PC-9 (cell line): ENCODE data around the gene MCTP1. TPM values are rescaled to one million over a fixed set of nuclear protein-coding genes. Genes with fewer than 3 reads are reported as not detected.

Experiments used
- BruUV-seq: library from RNA; stranded (reverse); fragments of 400-500 nt; replicated peaks from 2 replicates; lab custom pipeline; 2021; lab: Mats Ljungman, UMichigan
- CTCF ChIA-PET: fragments of 300-600 bp; sonication (Branson Sonifier 250); formaldehyde crosslinking; loops from one replicate; lab custom pipeline; 2022; ENCODE audit warnings: antibody characterized with exemption; lab: Charles Lee
- POLR2A ChIA-PET: fragments of 300-600 bp; sonication (Branson Sonifier 250); formaldehyde crosslinking; loops from one replicate; lab custom pipeline; 2022; ENCODE audit warnings: antibody characterized with exemption; ENCODE audit not compliant: unreplicated experiment; lab: Charles Lee
- DNase-seq, 2 experiments: peaks; one replicate each; pipeline versions ENCODE4 v3.0.0 to v3.0.0-alpha.2; 2015 to 2022; ENCODE audit warnings: mixed read lengths in 1 of 2
- H2AFZ ChIP-seq: fragments of 200-600 bp; sonication (generic); 2 replicates; pipeline ENCODE4 v1.8.1; 2017; ENCODE audit warnings: antibody characterized with exemption
- H3F3A ChIP-seq: fragments of 200-600 bp; sonication (generic); 2 replicates; pipeline ENCODE4 v1.8.1; 2017; ENCODE audit warnings: antibody characterized with exemption, mild to moderate bottlenecking, low read depth; ENCODE audit not compliant: insufficient read depth
- H3K27ac ChIP-seq: fragments of 200-600 bp; sonication (generic); 2 replicates; pipeline ENCODE4 v1.6.1; 2016; ENCODE audit warnings: mixed run types
- H3K27me3 ChIP-seq: fragments of 200-600 bp; sonication (generic); 2 replicates; pipeline ENCODE4 v1.6.1; 2016; ENCODE audit warnings: low read depth, mixed run types; ENCODE audit not compliant: insufficient read depth
- H3K36me3 ChIP-seq: fragments of 200-600 bp; sonication (generic); 2 replicates; pipeline ENCODE4 v1.6.1; 2016; ENCODE audit warnings: low read depth, mixed run types
- H3K4me1 ChIP-seq: fragments of 200-600 bp; sonication (generic); replicated peaks from 2 replicates; pipeline ENCODE4 v1.6.1; 2016; ENCODE audit warnings: mixed run types; ENCODE audit not compliant: insufficient read depth
- H3K4me2 ChIP-seq: fragments of 200-600 bp; sonication (generic); 2 replicates; pipeline ENCODE4 v1.6.1; 2017; ENCODE audit warnings: mixed run types
- H3K4me3 ChIP-seq: fragments of 200-600 bp; sonication (generic); 2 replicates; pipeline ENCODE4 v1.6.1; 2016; ENCODE audit warnings: mixed run types
- H3K79me2 ChIP-seq: fragments of 200-600 bp; sonication (generic); 2 replicates; pipeline ENCODE4 v1.6.1; 2017; ENCODE audit warnings: low read depth, mixed run types
- H3K9me2 ChIP-seq: fragments of 200-600 bp; sonication (generic); 2 replicates; pipeline ENCODE4 v1.8.1; 2017; ENCODE audit warnings: mild to moderate bottlenecking; ENCODE audit not compliant: insufficient read depth
- H3K9me3 ChIP-seq: fragments of 200-600 bp; sonication (generic); 2 replicates; pipeline ENCODE4 v1.8.1; 2016; ENCODE audit warnings: low read depth; ENCODE audit not compliant: insufficient read depth
- H4K20me1 ChIP-seq: fragments of 200-600 bp; sonication (generic); 2 replicates; pipeline ENCODE4 v1.8.1; 2017; ENCODE audit not compliant: insufficient read depth
- CTCF ChIP-seq: fragments of 200-600 bp; sonication (generic); conservative IDR thresholded peaks from 2 replicates; pipeline ENCODE4 v1.6.1; 2017; ENCODE audit warnings: mixed run types, antibody characterized with exemption, mild to moderate bottlenecking, moderate library complexity
- EZH2 ChIP-seq: fragments of 200-600 bp; sonication (generic); IDR thresholded peaks from 2 replicates; pipeline ENCODE4 v1.8.0; 2017; ENCODE audit warnings: antibody characterized with exemption, low read depth
- intact Hi-C: fragments of 100-400 bp; cut with micrococcal nuclease; formaldehyde crosslinking; loops from one replicate; pipeline ENCODE4 v1.10.0; 2022; ENCODE audit not compliant: unreplicated experiment
- total RNA-seq: library from RNA; stranded (reverse); gene quantifications from 2 replicates; pipeline ENCODE4 v1.2.3, GENCODE V29; 2021

MCTP1 gene
- total RNA-seq, 1 experiment from 2014 or later = 3.9 TPM

GRCh38 chr5:94891972-94892371 lies 392.9 kb downstream of the MCTP1 start:
- H3K36me3 ChIP-seq = no peaks in the 10 kb centered on the region
- no peaks in the 10 kb centered on the region for H3F3A ChIP-seq
- DNase-seq = no peak
- H3K27ac ChIP-seq = no peak overlapping the region
- no peaks in the 10 kb centered on the region for H3K9me3 ChIP-seq
- H3K79me2 ChIP-seq = no peaks in the 10 kb centered on the region
- no peaks in the 10 kb centered on the region for H4K20me1 ChIP-seq
- no TSS peak for BruUV-seq
- H3K27me3 ChIP-seq = no peaks in the 10 kb centered on the region
- H3K4me1 ChIP-seq = no peaks in the 10 kb centered on the region
- no peak overlapping the region for H2AFZ ChIP-seq
- TF ChIP-seq CTCF (no peak), EZH2 (no peak)
- ChIA-PET CTCF (no interaction called here), POLR2A (no interaction called here)
- no peak overlapping the region for H3K4me2 ChIP-seq
- H3K9me2 ChIP-seq = no peaks in the 10 kb centered on the region
- intact Hi-C loops = no loop called here
- H3K4me3 ChIP-seq = no peak overlapping the region

GRCh38 chr5:94891565-94891964 lies 393.3 kb downstream of the MCTP1 start:
- Histone ChIP-seq H3K79me2 (no peaks in the 10 kb centered on the region), H3K4me1 (no peaks in the 10 kb centered on the region), H3K27me3 (no peaks in the 10 kb centered on the region), H3K9me2 (no peaks in the 10 kb centered on the region), H4K20me1 (no peaks in the 10 kb centered on the region), H3K36me3 (no peaks in the 10 kb centered on the region), H3K27ac (no peak overlapping the region), H3F3A (no peaks in the 10 kb centered on the region), H2AFZ (no peak overlapping the region), H3K4me2 (no peak overlapping the region), H3K4me3 (no peak overlapping the region), H3K9me3 (no peaks in the 10 kb centered on the region)
- ChIA-PET CTCF (no interaction called here), POLR2A (no interaction called here)
- DNase-seq = no peak
- TF ChIP-seq EZH2 = no peak
- no peak for TF ChIP-seq CTCF
- BruUV-seq = no TSS peak
- intact Hi-C loops = no loop called here

- Histone ChIP-seq H3K4me2 (no peak overlapping the region), H3K9me2 (no peaks in the 10 kb centered on the region), H3K9me3 (no peaks in the 10 kb centered on the region), H3K79me2 (no peaks in the 10 kb centered on the region), H2AFZ (no peak overlapping the region), H4K20me1 (no peaks in the 10 kb centered on the region), H3K27me3 (no peaks in the 10 kb centered on the region), H3K4me1 (no peaks in the 10 kb centered on the region), H3K27ac (no peak overlapping the region), H3K36me3 (no peaks in the 10 kb centered on the region), H3F3A (no peaks in the 10 kb centered on the region), H3K4me3 (no peak overlapping the region)
- ChIA-PET POLR2A (no interaction called here), CTCF (no interaction called here)
- intact Hi-C loops = no loop called here
- TF ChIP-seq CTCF = no peak
- no peak for TF ChIP-seq EZH2
- no TSS peak for BruUV-seq
- DNase-seq = no peak
Observed at GRCh38 chr5:94890907-94891306, 394.0 kb downstream of the MCTP1 start.
